OCI-LY3 (cell line): Measurements from ENCODE around the gene B4GALNT3.

Source experiments
- EZH2phosphoT487 ChIP-seq: fragments of 200-600 bp; shearing (Covaris generic); IDR thresholded peaks from 2 replicates; pipeline ENCODE4 v1.6.1; 2018; ENCODE audit warnings: antibody characterized with exemption, mixed run types, low read depth
- TF ChIP-seq, protein P1 (sequence below): fragments of 200-600, 300-600 bp; sonication (generic); IDR thresholded peaks from 2 replicates; pipeline ENCODE4 v1.5.1; 2014; ENCODE audit warnings: antibody characterized with exemption, low read length, low read depth

DNA sequence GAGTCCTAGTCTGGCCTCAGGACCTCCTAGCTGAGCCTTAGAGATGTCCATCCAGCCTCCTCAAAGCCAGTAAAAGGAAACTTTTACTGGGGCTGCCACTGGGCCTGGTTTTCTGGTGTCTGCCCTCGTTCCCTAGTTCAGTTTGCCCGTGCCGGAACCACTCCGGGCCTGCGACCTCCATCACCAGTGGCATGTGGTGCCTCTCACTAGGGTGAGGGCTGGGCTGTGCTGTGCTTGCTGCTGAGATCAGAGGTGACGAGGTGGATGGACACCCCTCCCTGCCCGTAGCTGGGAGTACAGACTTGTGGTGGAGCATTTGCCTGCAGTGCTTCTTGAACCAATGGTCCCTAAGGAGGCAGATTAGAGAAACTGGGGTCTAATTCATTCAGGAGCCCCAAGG, 75.7 kb downstream of the B4GALNT3 start:
- TF ChIP-seq, protein P1, sequence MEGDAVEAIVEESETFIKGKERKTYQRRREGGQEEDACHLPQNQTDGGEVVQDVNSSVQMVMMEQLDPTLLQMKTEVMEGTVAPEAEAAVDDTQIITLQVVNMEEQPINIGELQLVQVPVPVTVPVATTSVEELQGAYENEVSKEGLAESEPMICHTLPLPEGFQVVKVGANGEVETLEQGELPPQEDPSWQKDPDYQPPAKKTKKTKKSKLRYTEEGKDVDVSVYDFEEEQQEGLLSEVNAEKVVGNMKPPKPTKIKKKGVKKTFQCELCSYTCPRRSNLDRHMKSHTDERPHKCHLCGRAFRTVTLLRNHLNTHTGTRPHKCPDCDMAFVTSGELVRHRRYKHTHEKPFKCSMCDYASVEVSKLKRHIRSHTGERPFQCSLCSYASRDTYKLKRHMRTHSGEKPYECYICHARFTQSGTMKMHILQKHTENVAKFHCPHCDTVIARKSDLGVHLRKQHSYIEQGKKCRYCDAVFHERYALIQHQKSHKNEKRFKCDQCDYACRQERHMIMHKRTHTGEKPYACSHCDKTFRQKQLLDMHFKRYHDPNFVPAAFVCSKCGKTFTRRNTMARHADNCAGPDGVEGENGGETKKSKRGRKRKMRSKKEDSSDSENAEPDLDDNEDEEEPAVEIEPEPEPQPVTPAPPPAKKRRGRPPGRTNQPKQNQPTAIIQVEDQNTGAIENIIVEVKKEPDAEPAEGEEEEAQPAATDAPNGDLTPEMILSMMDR, result no peak
- no peak for TF ChIP-seq EZH2phosphoT487
